SK-N-SH (cell line): ENCODE results near the gene RHBDL3. TPM values are rescaled to one million over a fixed set of nuclear protein-coding genes. Genes with fewer than 3 reads are reported as not detected.
"Not testable (repeated sequence)": the region's sequence is repeated elsewhere in the genome, so short reads cannot be mapped to it uniquely, and the experiment has no call there.

Source experiments
- CTCF ChIA-PET: fragments of 300-600, 350-600 bp; formaldehyde crosslinking; extraction: SDS; loops from one replicate; lab custom pipeline; 2021; lab: Yijun Ruan, JAX
- POLR2A ChIA-PET: fragments of 350-600 bp; sonication (Branson Sonifier 250); formaldehyde crosslinking; extraction: SDS; loops from one replicate; lab custom pipeline; 2020; ENCODE audit warnings: antibody characterized with exemption, inconsistent platforms; lab: Yijun Ruan, JAX
- DNase-seq: peaks from one replicate; pipeline ENCODE4 v3.0.0; 2012
- H2AFZ ChIP-seq: fragments of 200-600 bp; sonication (generic); 2 replicates; pipeline ENCODE4 v1.8.1; 2016; ENCODE audit warnings: antibody characterized with exemption, mild to moderate bottlenecking, low read depth
- H3F3A ChIP-seq: fragments of 200-600 bp; sonication (generic); replicated peaks from 2 replicates; pipeline ENCODE3; 2016; ENCODE audit warnings: antibody characterized with exemption, mild to moderate bottlenecking; ENCODE audit not compliant: insufficient read depth
- H3K27ac ChIP-seq, 2 experiments: fragments of 200-500 bp in 1 of 2; fragments of 200-600 bp in 1 of 2; sonication (Bioruptor generic) in 1 of 2; sonication (generic), shearing (Covaris generic) in 1 of 2; 2 replicates each; pipeline versions ENCODE4 v1.5.1 to v1.6.1; 2014 to 2016; ENCODE audit warnings: low read depth in 2 of 2, inconsistent platforms in 1 of 2, low read length in 1 of 2, mild to moderate bottlenecking in 1 of 2, mixed read lengths in 1 of 2
- H3K27me3 ChIP-seq: fragments of 200-600 bp; sonication (generic), shearing (Covaris generic); 2 replicates; pipeline ENCODE4 v1.6.1; 2016; ENCODE audit warnings: mixed run types; ENCODE audit not compliant: insufficient read depth
- H3K36me3 ChIP-seq, 2 experiments: fragments of 200-500 bp in 1 of 2; fragments of 200-600 bp in 1 of 2; sonication (Bioruptor generic) in 1 of 2; sonication (generic) in 1 of 2; replicated peaks in 1 of 2; 2 replicates each; pipeline versions ENCODE3 to v1.5.1; 2014 to 2016; ENCODE audit warnings: low read length in 1 of 2, mild to moderate bottlenecking in 1 of 2; ENCODE audit not compliant: insufficient read depth in 2 of 2, control insufficient read depth in 1 of 2
- H3K4me1 ChIP-seq, 2 experiments: fragments of 200-500 bp in 1 of 2; fragments of 200-600 bp in 1 of 2; sonication (Bioruptor generic) in 1 of 2; sonication (generic), shearing (Covaris generic) in 1 of 2; 2 replicates each; pipeline versions ENCODE4 v1.5.1 to v1.6.1; 2014 to 2016; ENCODE audit warnings: low read depth in 1 of 2, low read length in 1 of 2, mixed run types in 1 of 2; ENCODE audit not compliant: insufficient read depth in 2 of 2, control insufficient read depth in 1 of 2
- H3K4me2 ChIP-seq: fragments of 200-600 bp; sonication (generic), shearing (Covaris generic); 2 replicates; pipeline ENCODE4 v1.6.1; 2017; ENCODE audit warnings: mixed run types
- H3K4me3 ChIP-seq, 2 experiments: fragments of 200-500 bp in 1 of 2; fragments of 200-600 bp in 1 of 2; sonication (Bioruptor generic) in 1 of 2; sonication (generic), shearing (Covaris generic) in 1 of 2; 2 replicates each; pipeline versions ENCODE4 v1.5.1 to v1.8.1; 2014 to 2016; ENCODE audit warnings: low read depth in 2 of 2, inconsistent platforms in 1 of 2, low read length in 1 of 2, mild to moderate bottlenecking in 1 of 2, mixed read lengths in 1 of 2, moderate library complexity in 1 of 2
- H3K79me2 ChIP-seq: fragments of 200-600 bp; sonication (generic); 2 replicates; pipeline ENCODE4 v1.8.1; 2017; ENCODE audit warnings: mild to moderate bottlenecking; ENCODE audit not compliant: insufficient read depth
- H3K9ac ChIP-seq: fragments of 200-600 bp; sonication (generic); 2 replicates; pipeline ENCODE4 v1.6.1; 2017; ENCODE audit warnings: mixed run types
- H3K9me2 ChIP-seq: fragments of 200-600 bp; sonication (generic); 2 replicates; pipeline ENCODE4 v1.6.1; 2017; ENCODE audit warnings: mixed run types
- H3K9me3 ChIP-seq: fragments of 200-600 bp; sonication (generic); 2 replicates; pipeline ENCODE4 v1.6.1; 2017; ENCODE audit warnings: mixed run types, mild to moderate bottlenecking, moderate library complexity
- H4K20me1 ChIP-seq: fragments of 200-600 bp; sonication (generic); 2 replicates; pipeline ENCODE4 v1.6.1; 2017; ENCODE audit warnings: mild to moderate bottlenecking, mixed run types; ENCODE audit not compliant: insufficient read depth
- EP300 ChIP-seq, 2 experiments: IDR thresholded peaks; 2 replicates each; pipeline versions ENCODE4 v1.4.0 to v1.6.1; 2012; ENCODE audit warnings: borderline replicate concordance in 1 of 2, low read depth in 1 of 2, low read length in 1 of 2
- EZH2phosphoT487 ChIP-seq: fragments of 200-600 bp; sonication (generic); IDR thresholded peaks from 2 replicates; pipeline ENCODE4 v1.6.1; 2017; ENCODE audit warnings: low read depth, mixed run types, mild to moderate bottlenecking, antibody characterized with exemption, moderate library complexity, borderline replicate concordance
- FOSL2 ChIP-seq: IDR thresholded peaks from 2 replicates; pipeline ENCODE4 v1.4.0; 2012; ENCODE audit warnings: low read depth, mild to moderate bottlenecking, moderate library complexity, borderline replicate concordance
- GABPA ChIP-seq: IDR thresholded peaks from 2 replicates; pipeline ENCODE4 v1.4.0; 2012; ENCODE audit warnings: low read depth, mild to moderate bottlenecking
- SIN3A ChIP-seq: IDR thresholded peaks from 2 replicates; pipeline ENCODE4 v1.6.1; 2012; ENCODE audit warnings: low read depth, mild to moderate bottlenecking, low read length, moderate library complexity, borderline replicate concordance
- SMC3 ChIP-seq: IDR thresholded peaks from 2 replicates; pipeline ENCODE4 v1.6.1; 2012; ENCODE audit warnings: low read depth, low read length, improper control_type of control experiment
- TAF1 ChIP-seq: IDR thresholded peaks from 2 replicates; pipeline ENCODE4 v1.6.1; 2012; ENCODE audit warnings: low read depth, mild to moderate bottlenecking, low read length, moderate library complexity, borderline replicate concordance
- WGBS: methylation state at CpG from one replicate; pipeline ENCODE4 v1.1.6; 2017; ENCODE audit warnings: low lambda C conversion rate; 5-methylcytosine and 5-hydroxymethylcytosine counted together
- polyA plus RNA-seq, 3 experiments: library from polyadenylated mRNA; depleted of rRNA; stranded (reverse); fragments of >200 nt; gene quantifications; 2 replicates each; pipeline ENCODE4 v1.2.3, GENCODE V29; 2012
- TF ChIP-seq, protein P1 (sequence below): IDR thresholded peaks from 2 replicates; pipeline ENCODE4 v1.6.1; 2012; ENCODE audit warnings: mild to moderate bottlenecking, low read depth, low read length, moderate library complexity
- TF ChIP-seq, protein P2 (sequence below): IDR thresholded peaks from 2 replicates; pipeline ENCODE4; 2012

Gene RHBDL3
- polyA plus RNA-seq, 1 of the 3 experiments (the other 2 are of a cell fraction): 0.72 TPM

DNA sequence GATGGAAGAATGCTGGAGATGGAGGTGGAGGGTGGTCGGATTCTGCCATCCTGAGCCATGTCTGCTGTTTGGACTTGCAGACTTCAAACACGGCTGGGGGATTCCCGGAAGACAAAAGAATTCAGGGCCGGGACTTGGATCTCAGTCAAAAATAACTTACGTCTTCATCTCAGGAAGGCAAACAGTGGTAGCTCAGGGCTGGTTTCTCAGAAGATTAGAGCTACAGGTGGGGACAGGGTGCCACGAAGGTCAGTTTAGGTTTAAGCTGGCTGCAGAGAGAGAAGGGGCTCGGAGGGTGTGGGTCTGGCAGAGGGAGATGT lies 4.3 kb upstream of the RHBDL3 start:
- H4K20me1 ChIP-seq: no peaks in the 10 kb centered on the region
- no peak overlapping the region for H3K4me3 ChIP-seq
- no peaks in the 10 kb centered on the region for H3K9me2 ChIP-seq
- H3K9me3 ChIP-seq: no peaks in the 10 kb centered on the region
- peaks cover 0 to 5% of the 10 kb centered on the region in 2 experiments; a peak in 1 of 4 replicates for H3K4me1 ChIP-seq
- H3K36me3 ChIP-seq: no peaks in the 10 kb centered on the region
- no peak for DNase-seq
- H3F3A ChIP-seq: peaks cover 7% of the 10 kb centered on the region
- POLR2A ChIA-PET: no interaction called here
- CTCF ChIA-PET: interaction anchor here (0.9 to 13.5 kb wide), 4 partner anchors 8 to 59 kb away, joined by 3 to 192 read pairs (median 9); no protein-coding TSS in a partner anchor
- no peak overlapping the region for H3K9ac ChIP-seq
- no peak overlapping the region for H3K27ac ChIP-seq
- 32% methylated on average over 7 of the region's 7 CpGs for WGBS
- H3K4me2 ChIP-seq: 0 out of 2 replicates have a peak overlapping the region, but pooled peaks have one; percentile 19
- no peaks in the 10 kb centered on the region for H3K79me2 ChIP-seq
- no peaks in the 10 kb centered on the region for H3K27me3 ChIP-seq
- H2AFZ ChIP-seq: no peak overlapping the region
- TF ChIP-seq SMC3 (no peak), EZH2phosphoT487 (no peak), SIN3A (no peak), GABPA (no peak), EP300 (IDR thresholded peaks at IDR 0.05; ENCODE audit: borderline replicate concordance in 1 of 2, low read depth in 1 of 2, low read length in 1 of 2) (no peak)
- TF ChIP-seq, protein P1, sequence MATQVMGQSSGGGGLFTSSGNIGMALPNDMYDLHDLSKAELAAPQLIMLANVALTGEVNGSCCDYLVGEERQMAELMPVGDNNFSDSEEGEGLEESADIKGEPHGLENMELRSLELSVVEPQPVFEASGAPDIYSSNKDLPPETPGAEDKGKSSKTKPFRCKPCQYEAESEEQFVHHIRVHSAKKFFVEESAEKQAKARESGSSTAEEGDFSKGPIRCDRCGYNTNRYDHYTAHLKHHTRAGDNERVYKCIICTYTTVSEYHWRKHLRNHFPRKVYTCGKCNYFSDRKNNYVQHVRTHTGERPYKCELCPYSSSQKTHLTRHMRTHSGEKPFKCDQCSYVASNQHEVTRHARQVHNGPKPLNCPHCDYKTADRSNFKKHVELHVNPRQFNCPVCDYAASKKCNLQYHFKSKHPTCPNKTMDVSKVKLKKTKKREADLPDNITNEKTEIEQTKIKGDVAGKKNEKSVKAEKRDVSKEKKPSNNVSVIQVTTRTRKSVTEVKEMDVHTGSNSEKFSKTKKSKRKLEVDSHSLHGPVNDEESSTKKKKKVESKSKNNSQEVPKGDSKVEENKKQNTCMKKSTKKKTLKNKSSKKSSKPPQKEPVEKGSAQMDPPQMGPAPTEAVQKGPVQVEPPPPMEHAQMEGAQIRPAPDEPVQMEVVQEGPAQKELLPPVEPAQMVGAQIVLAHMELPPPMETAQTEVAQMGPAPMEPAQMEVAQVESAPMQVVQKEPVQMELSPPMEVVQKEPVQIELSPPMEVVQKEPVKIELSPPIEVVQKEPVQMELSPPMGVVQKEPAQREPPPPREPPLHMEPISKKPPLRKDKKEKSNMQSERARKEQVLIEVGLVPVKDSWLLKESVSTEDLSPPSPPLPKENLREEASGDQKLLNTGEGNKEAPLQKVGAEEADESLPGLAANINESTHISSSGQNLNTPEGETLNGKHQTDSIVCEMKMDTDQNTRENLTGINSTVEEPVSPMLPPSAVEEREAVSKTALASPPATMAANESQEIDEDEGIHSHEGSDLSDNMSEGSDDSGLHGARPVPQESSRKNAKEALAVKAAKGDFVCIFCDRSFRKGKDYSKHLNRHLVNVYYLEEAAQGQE: no peak

DNA sequence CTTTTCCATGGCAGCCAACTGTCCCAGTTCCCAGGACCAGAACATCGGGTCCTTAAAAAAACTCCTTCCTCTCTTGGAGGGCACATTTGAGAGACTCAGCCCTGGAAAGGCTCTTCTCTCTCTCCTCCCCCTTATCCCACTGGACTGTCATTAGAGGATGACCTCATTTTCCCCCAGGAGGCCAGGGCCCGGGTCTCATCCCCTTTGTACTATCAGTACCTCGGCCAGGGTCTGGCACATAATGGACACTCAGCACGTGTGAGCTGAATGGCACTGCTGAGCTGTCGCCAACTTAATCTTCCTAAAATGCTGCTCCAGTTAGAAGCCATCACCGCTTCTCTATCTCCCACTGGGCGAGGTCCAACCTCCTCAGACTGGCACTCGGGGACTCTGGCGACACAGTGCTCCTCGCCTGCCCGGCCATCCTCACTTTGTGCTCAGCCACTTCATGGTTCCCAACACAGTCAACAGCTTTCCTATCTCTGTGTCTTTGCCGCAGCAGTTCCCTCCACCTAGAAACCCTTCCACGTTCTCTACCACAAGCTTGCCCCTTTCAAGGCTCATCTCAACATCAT lies 3.6 kb upstream of the RHBDL3 start:
- WGBS: 82% methylated on average over 13 of the region's 13 CpGs
- Histone ChIP-seq H3K36me3 (no peaks in the 10 kb centered on the region), H3K27me3 (peaks cover 6% of the 10 kb centered on the region; the same call in 1 of the 2 replicates), H3F3A (peaks cover 7% of the 10 kb centered on the region), H3K27ac (no peak overlapping the region), H3K9me2 (no peaks in the 10 kb centered on the region), H2AFZ (no peak overlapping the region), H3K4me2 (no peak overlapping the region), H3K9ac (no peak overlapping the region), H3K4me3 (no peak overlapping the region), H3K9me3 (no peaks in the 10 kb centered on the region), H3K79me2 (no peaks in the 10 kb centered on the region), H3K4me1 (peaks cover 0 to 10% of the 10 kb centered on the region in 2 experiments; a peak in 1 of 4 replicates), H4K20me1 (no peaks in the 10 kb centered on the region)
- DNase-seq: no peak
- ChIA-PET CTCF (interaction anchor here (0.9 to 13.5 kb wide), 5 partner anchors 9 to 59 kb away, joined by 3 to 192 read pairs (median 5); no protein-coding TSS in a partner anchor), POLR2A (no interaction called here)
- TF ChIP-seq, protein P2, sequence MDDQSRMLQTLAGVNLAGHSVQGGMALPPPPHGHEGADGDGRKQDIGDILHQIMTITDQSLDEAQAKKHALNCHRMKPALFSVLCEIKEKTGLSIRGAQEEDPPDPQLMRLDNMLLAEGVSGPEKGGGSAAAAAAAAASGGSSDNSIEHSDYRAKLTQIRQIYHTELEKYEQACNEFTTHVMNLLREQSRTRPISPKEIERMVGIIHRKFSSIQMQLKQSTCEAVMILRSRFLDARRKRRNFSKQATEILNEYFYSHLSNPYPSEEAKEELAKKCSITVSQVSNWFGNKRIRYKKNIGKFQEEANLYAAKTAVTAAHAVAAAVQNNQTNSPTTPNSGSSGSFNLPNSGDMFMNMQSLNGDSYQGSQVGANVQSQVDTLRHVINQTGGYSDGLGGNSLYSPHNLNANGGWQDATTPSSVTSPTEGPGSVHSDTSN: no peak
- TF ChIP-seq SIN3A: no peak
- TF ChIP-seq, protein P1: peak; percentile 72; the same call in 1 of the 2 replicates
- no peak for TF ChIP-seq FOSL2
- no peak for TF ChIP-seq TAF1

DNA sequence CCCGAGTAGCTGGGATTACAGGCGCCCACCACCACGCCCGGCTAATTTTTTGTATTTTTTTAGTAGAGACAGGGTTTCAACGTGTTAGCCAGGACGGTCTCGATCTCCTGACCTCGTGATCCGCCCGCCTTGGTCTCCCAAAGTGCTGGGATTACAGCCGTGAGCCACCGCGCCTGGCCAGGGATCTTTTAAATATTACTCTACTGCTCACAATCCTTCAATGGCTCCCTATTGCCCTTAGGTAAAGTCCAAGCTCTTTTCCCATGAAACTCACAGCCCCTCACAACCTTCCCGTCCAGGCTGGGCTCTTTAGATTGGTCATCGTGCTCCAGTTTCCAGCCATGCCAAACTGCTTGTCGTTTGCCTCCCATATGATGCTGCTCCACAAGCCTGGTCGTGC lies 2.1 kb upstream of the RHBDL3 start:
- not testable (repeated sequence) for H3K9ac ChIP-seq

More for the DNA sequence above, 2.1 kb upstream of the RHBDL3 start:
- H3K9me2 ChIP-seq, H2AFZ ChIP-seq, H3K9me3 ChIP-seq, H3K27ac ChIP-seq, H3K4me1 ChIP-seq, H3K27me3 ChIP-seq, POLR2A ChIA-PET, H3K4me3 ChIP-seq, H4K20me1 ChIP-seq, H3K4me2 ChIP-seq, DNase-seq, H3K79me2 ChIP-seq, H3K36me3 ChIP-seq: not testable (repeated sequence)
- CTCF ChIA-PET: interaction anchor here (1.8 to 4.6 kb wide), 2 partner anchors 10 to 56 kb away, joined by 5 to 25 read pairs; no protein-coding TSS in a partner anchor
- 93% methylated on average over 17 of the region's 17 CpGs for WGBS
- peaks cover 11% of the 10 kb centered on the region for H3F3A ChIP-seq
